ENCODE data around the gene ZRANB1. TPM values are rescaled to one million over a fixed set of nuclear protein-coding genes. Genes with fewer than 3 reads are reported as not detected.

The ZRANB1 gene
- total RNA-seq, 2 experiments from 2014 or later = 14.5 to 17.0 TPM

DNA sequence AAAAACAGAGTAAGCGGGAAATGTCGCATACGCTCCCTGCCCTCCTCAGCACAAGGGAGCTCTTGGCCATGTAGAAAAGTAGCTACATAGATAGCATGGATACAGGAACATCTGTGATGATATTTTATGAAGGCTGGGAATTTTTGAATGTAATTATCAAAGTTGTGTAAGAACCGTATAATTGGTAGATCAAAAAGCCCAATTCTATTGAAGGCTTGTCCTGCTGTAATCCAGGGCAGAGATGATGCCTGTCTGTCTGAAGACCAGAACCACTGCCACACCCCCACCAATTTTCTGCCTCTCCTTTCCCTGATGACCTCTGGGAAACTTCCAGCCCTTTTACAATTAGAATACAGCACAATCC, 51.4 kb downstream of the ZRANB1 start:
- H3K27ac ChIP-seq (ENCODE audit: low read depth, low read length, poor library complexity, severe bottlenecking) = no peak overlapping the region
- no peak overlapping the region for H3K4me3 ChIP-seq (ENCODE audit: low read depth, low read length, poor library complexity, severe bottlenecking)
- peaks cover 4% of the 10 kb centered on the region for H3K36me3 ChIP-seq (ENCODE audit: insufficient read depth, low read length)
- intact Hi-C loops (cut with micrococcal nuclease; ENCODE audit: unreplicated experiment) = no loop called here
- H3K4me2 ChIP-seq (ENCODE audit: low read length) = no peak overlapping the region
- no peak overlapping the region for H2AFZ ChIP-seq (ENCODE audit: low read length)
- CTCF ChIA-PET (ENCODE audit: unreplicated experiment) = interaction anchor here (1.6 kb wide), 1 partner anchor 69 kb away, joined by 7 read pairs; no protein-coding TSS in a partner anchor
- H3K4me1 ChIP-seq (ENCODE audit: insufficient read depth, low read length, poor library complexity, severe bottlenecking) = peaks cover 21% of the 10 kb centered on the region
- TF ChIP-seq EZH2phosphoT487 (IDR thresholded peaks at IDR 0.05; ENCODE audit: borderline replicate concordance, low read depth, low read length) = no peak
- TF ChIP-seq, protein P1, sequence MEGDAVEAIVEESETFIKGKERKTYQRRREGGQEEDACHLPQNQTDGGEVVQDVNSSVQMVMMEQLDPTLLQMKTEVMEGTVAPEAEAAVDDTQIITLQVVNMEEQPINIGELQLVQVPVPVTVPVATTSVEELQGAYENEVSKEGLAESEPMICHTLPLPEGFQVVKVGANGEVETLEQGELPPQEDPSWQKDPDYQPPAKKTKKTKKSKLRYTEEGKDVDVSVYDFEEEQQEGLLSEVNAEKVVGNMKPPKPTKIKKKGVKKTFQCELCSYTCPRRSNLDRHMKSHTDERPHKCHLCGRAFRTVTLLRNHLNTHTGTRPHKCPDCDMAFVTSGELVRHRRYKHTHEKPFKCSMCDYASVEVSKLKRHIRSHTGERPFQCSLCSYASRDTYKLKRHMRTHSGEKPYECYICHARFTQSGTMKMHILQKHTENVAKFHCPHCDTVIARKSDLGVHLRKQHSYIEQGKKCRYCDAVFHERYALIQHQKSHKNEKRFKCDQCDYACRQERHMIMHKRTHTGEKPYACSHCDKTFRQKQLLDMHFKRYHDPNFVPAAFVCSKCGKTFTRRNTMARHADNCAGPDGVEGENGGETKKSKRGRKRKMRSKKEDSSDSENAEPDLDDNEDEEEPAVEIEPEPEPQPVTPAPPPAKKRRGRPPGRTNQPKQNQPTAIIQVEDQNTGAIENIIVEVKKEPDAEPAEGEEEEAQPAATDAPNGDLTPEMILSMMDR (conservative IDR thresholded peaks at IDR 0.05; ENCODE audit: low read length) = no peak
- H3K79me2 ChIP-seq (ENCODE audit: insufficient read depth, low read depth, low read length) = no peaks in the 10 kb centered on the region
- no TSS peak for BruUV-seq (replicated peaks)
- no peak for DNase-seq (ENCODE audit: low spot score)
- H3K9me3 ChIP-seq (ENCODE audit: low read length) = no peaks in the 10 kb centered on the region
- no peaks in the 10 kb centered on the region for H3K9me2 ChIP-seq (ENCODE audit: insufficient read depth, low read length)
- no peaks in the 10 kb centered on the region for H4K20me1 ChIP-seq (ENCODE audit: insufficient read depth, low read length)
- POLR2A ChIA-PET = interaction anchor here (1.1 to 1.6 kb wide), 4 partner anchors 10 to 52 kb away, joined by 3 to 6 read pairs (median 3); no protein-coding TSS in a partner anchor

DNA sequence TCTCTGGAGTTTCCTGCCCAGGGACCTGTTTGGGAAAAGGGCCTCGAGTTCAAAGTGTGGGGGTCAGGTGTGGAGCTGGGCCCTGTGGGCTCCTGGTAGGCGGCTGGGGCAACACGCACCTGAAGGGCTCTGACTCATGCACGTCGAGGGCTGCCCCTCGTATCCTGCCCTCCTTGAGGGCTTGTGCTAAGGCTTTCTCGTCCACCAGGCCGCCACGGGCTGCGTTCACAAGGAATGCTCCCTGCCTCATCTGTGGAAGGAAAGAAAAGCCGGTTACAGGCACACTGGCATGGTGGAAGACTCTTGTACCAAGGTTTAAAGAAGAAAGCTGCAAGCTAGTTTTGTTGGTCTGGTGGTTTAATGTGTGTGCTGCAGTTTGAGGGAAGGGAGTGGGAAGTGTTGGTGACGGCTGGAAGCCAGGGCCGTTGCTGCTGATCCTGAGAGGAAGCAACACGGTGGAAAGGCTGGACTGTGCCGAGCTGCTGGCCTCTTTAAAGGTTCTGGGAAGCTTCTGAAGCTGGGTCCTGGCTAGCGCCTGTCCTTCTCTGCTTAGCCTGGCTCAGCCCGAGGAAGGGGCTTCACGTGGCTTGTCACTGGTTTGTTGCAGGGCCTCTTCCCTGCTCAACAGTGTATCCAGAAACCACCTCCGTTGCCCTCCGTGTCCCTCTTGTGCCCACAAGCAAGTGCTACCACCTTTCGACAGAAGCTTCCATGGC, 52.0 kb downstream of the ZRANB1 start:
- no peak overlapping the region for H3K4me3 ChIP-seq (ENCODE audit: low read depth, low read length, poor library complexity, severe bottlenecking)
- no peak overlapping the region for H3K4me2 ChIP-seq (ENCODE audit: low read length)
- no peaks in the 10 kb centered on the region for H4K20me1 ChIP-seq (ENCODE audit: insufficient read depth, low read length)
- H3K9me2 ChIP-seq (ENCODE audit: insufficient read depth, low read length) = no peaks in the 10 kb centered on the region
- BruUV-seq (replicated peaks) = no TSS peak
- peaks cover 4% of the 10 kb centered on the region for H3K36me3 ChIP-seq (ENCODE audit: insufficient read depth, low read length)
- no peaks in the 10 kb centered on the region for H3K9me3 ChIP-seq (ENCODE audit: low read length)
- no peaks in the 10 kb centered on the region for H3K79me2 ChIP-seq (ENCODE audit: insufficient read depth, low read depth, low read length)
- CTCF ChIA-PET (ENCODE audit: unreplicated experiment) = no interaction called here
- DNase-seq (ENCODE audit: low spot score) = no peak
- H3K4me1 ChIP-seq (ENCODE audit: insufficient read depth, low read length, poor library complexity, severe bottlenecking) = peaks cover 17% of the 10 kb centered on the region
- H2AFZ ChIP-seq (ENCODE audit: low read length) = no peak overlapping the region
- no peak overlapping the region for H3K27ac ChIP-seq (ENCODE audit: low read depth, low read length, poor library complexity, severe bottlenecking)
- POLR2A ChIA-PET = interaction anchor here (1.3 kb wide), 1 partner anchor 17 kb away, joined by 6 read pairs; no protein-coding TSS in a partner anchor
- intact Hi-C loops (cut with micrococcal nuclease; ENCODE audit: unreplicated experiment) = no loop called here
- no peak for TF ChIP-seq EZH2phosphoT487 (IDR thresholded peaks at IDR 0.05; ENCODE audit: borderline replicate concordance, low read depth, low read length)
- TF ChIP-seq, protein P1 (conservative IDR thresholded peaks at IDR 0.05; ENCODE audit: low read length) = no peak

All from OCI-LY7 (cell line).